Left ventricle myocardium superior (tissue), 1 donor: Measurements from ENCODE around the gene ALDOA. TPM values are rescaled to one million over a fixed set of nuclear protein-coding genes. Genes with fewer than 3 reads are reported as not detected.
A peak's percentile ranks its signal among the peaks of the same experiment; 100 is the strongest.
"Not testable (repeated sequence)": the region's sequence is repeated elsewhere in the genome, so short reads cannot be mapped to it uniquely, and the experiment has no call there.

Experiments used
- ATAC-seq: fragments of 200-7000 bp; cut with Tn5 transposase; one replicate; pipeline ENCODE4 v1.9.1; 2020; ENCODE audit warnings: mild to moderate bottlenecking, moderate library complexity
- DNase-seq: peaks from one replicate; pipeline ENCODE4 v3.0.0-alpha.2; 2020
- intact Hi-C: fragments of 100-400 bp; cut with micrococcal nuclease; formaldehyde crosslinking; loops from one replicate; pipeline ENCODE4 v1.11.0; 2022
- long read RNA-seq: library from polyadenylated mRNA; unstranded; transcript quantifications from one replicate; pipeline ENCODE4 v2.0.0, GENCODE V29; 2021
- total RNA-seq: library from RNA; stranded (reverse); fragmentation: NEBNext Ultra II Directional; extraction: Animal tissue kit (Norgen Biotek cat#: 25700); gene quantifications from one replicate; pipeline ENCODE4 v1.2.1, GENCODE V29; 2021
- donor health status: DM: no; HTN: yes; CAD: no; lungs with severe emphysema.

ALDOA gene
- 4,258 TPM for total RNA-seq
- long read RNA-seq, transcript ALDOA-219 (8 exons, 1,499 nt), result minor isoform, 26 of 7,749 reads
- long read RNA-seq, transcript ALDOA-202 (9 exons, 1,603 nt), result minor isoform, 26 of 7,749 reads
- long read RNA-seq, transcript ALDOA-206 (9 exons, 1,550 nt), result minor isoform, 530 of 7,749 reads
- long read RNA-seq, transcript ALDOA-209 (9 exons, 1,579 nt), result major isoform, 6,620 of 7,749 reads
- long read RNA-seq, partial matches to known transcripts, result 337 of 7,749 reads
- long read RNA-seq, other reads (novel, unspliced or antisense), result 183 of 7,749 reads

DNA sequence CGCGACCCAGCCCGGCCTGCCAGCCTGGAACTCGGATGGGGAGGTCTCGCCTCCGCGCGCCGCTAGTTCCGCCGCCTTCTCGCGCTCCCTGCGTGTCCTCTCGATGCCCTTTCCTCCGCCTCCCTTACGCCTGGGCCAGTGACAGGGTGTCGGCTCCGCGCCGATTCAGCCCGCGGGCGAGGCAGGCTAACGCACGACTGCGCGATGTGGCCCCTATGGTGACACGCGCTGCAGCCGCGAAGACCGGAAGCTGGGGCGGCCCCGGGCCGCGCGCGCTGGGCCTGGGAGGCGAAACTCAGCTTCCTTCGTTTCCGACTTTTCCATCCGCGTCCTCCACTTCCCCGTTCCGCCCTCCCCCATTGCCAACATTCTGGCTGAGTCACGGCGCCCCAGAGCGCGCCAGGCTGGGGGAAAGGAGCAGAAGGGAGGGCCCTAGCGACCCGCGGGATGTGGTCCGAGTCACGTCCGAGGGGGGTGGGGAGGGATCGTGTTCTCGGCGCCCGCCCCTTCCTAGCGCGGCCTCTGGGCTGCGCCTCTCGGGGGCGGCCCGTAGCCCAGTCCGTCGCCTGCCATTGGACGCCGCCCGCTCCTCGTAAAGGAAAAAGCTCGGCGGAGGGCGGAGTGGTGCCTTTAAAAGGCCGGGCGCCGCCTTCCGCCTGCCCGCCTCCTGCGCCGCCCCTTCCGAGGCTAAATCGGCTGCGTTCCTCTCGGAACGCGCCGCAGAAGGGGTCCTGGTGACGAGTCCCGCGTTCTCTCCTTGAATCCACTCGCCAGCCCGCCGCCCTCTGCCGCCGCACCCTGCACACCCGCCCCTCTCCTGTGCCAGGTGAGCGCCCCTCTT is at the start of gene ALDOA:
ALDOA (plus strand) TSS at position 659 of the 841 bp plus-strand sequence. CDS start 1,138 bp downstream, outside the sequence.
- intact Hi-C loops, result no loop called here
- DNase-seq, result peak; percentile 99
- ATAC-seq, result peak; percentile 85

DNA sequence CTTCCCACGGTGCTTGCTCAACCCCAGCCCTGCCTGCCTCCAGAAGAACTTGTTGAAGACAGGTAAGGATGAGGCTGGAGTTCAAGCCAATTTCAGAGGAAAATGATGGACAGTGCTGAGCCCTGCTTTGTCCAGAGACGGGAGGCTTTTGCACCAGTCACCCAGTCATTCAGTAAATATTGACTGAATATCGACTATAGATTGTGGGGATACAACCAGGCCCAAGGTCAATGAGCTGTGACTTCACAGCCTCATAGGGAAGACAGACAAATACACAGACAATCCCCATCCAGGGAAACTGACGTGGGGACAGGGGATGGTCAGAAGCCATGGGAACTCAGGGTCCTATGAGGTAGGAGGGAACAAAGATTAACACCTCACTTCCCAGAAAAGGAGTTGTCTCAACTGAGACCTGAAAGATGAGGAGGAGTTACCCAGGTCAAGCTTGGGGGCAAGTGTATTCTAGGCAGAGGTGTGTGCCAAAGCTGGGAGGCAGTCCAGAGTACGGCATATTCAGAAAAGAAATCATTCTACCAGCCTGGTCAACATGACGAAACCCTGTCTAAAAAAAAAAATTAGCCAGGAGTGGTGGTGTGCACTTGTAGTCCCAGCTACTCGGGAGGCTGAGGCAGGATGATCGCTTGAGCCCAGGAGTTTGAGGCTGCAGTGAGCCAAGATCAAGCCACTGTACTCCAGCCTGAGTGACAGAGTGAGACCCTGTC is 48.8 kb upstream of the ALDOA start:
- no peak for DNase-seq
- ATAC-seq, result no peak
- intact Hi-C loops, result no loop called here

DNA sequence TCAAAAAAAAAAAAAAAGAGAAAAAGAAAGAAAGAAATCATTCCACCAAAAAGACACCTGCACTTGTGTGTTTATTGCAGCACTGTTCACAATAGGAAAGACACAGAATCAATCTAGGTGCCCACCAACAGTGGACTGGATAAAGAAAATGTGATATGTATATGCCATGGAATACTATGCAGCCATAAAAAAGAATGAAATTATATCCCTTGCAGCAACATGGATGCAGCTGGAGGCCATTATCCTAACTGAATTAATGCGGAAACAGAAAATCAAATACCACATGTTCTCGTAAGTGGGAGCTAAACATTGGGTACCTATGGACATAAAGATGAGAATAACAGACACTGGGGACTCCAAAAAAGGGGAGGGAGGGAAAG is 48.3 kb upstream of the ALDOA start:
- intact Hi-C loops, result no loop called here
- ATAC-seq, result no peak

DNA sequence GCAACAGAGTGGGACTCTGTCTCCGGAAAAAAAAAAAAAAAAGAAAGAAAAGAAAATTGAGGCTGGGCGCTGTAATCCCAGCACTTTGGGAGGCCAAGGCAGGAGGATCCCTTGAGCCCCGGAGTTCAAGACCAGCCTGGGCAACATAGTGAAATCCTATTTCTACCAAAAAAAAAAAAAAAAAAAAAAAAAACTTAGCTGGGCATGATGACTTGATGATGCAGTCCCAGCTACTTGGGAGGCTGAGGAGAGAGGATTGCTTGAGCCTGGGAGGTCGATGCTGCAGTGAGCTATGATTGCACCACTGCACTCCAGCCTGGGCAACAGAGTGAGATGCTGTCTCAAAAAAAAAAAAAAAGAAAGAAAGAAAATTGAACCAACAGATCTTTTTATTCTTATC is 47.6 kb upstream of the ALDOA start:
- ATAC-seq, intact Hi-C loops: not testable (repeated sequence)
- peak; percentile 1 for DNase-seq

More for the DNA sequence above, 48.3 kb upstream of the ALDOA start:
- no peak for DNase-seq

DNA sequence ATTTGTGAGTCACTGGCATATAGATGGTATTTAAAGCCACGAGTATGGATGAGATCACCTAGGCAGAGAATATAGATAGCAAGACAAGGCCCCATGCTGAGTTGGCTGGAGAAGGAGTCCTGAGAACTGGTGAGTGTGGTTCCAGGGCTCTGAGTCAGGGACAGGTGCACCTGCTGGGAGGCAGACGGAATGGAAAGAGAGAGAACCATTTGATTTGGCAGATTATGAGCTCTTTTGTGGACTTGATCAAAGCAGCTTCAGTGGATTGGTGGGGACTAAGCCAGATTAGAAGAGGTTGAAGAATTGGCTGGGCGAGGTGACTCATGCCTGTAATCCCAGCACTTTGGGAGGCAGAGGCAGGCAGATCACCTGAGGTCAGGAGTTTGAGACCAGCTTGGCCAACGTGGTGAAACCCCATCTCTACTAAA is 46.8 kb upstream of the ALDOA start:
- no peak for DNase-seq
- intact Hi-C loops, result no loop called here
- ATAC-seq, result no peak

DNA sequence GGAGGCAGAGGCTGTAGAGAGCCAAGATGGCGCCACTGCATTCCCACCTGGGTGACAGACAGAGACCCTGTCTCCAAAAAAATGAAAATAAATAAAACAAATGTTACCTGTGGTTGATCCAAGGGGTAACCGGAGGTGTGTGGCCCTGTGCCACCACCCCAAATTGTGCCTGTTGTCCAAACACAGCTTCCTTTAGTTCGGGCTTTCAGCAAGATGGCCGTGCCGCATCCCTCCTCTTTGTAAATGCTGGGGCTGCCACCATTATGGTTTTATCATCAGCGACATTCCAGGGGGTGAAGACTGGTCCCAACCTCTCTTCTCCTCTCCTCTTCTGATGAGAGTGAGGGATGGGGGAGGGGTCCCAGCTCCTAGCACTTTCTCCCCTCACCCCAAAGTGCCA is 42.7 kb upstream of the ALDOA start, which contains the start of gene C16orf92:
C16orf92 (plus strand) TSS at position 312 of the 400 bp plus-strand sequence. CDS start 143 bp downstream, outside the sequence.
- DNase-seq (no peak), ATAC-seq (no peak)
- intact Hi-C loops, result no loop called here

DNA sequence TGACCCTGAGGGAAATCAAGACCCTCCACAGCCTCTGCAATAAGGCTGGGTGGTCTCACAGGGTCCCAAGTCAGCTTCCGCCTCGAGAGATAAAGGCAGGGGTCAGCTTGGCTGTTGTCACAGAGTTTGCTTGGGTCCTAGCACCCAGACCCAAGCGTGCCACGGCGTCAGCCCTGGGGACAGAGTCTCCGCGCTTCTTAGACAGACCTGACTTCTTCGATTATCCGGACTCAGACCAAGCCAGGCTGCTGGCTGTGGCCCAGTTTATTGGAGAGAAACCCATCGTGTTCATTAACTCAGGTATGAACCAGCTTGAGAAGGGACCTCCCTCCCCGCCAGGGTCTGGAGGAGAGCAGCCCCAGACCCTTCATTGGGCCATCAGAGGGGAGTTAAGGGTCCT is 42.0 kb upstream of the ALDOA start:
- intact Hi-C loops, result no loop called here
- ATAC-seq (no peak), DNase-seq (no peak)

DNA sequence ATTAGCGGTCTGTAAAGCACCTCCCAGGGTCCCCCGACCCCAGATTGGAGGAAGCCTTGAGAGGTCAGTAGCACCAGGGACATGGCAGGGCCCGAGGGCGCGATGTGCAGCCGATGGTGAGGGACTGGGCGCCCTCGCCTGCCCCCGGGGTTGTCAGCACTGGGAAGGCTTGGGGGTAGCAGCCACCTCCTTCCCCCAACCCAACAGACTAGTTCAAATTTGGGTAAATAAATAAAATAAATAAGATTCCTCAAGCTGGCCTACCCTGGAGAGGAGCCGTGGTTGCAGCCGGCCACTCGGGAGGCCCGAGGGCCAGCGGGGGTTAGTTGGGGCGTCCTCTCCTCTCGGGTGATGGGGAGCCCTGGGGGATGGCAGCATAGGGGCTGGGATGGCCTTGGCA is 41.1 kb upstream of the ALDOA start:
- ATAC-seq (no peak), DNase-seq (no peak)
- intact Hi-C loops, result no loop called here

DNA sequence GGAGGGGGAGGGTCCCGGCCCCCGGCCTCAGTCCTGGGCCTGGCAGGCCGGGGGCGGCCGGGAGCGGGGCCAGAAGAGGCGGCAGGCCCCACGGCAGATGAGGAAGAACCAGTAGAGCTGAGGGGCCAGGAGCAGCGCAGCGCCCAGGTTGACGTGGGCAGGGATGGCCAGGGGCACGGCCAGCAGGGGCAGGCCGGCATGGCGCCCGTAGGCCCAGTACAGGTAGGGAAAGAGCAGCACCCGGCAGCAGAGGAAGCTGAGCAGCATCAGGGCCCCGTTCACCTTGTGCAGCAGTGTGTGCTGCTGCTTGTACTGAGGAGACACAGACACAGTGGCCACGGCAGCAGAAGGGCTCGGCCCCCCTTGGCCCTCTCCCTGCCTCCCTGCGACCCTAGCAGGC is 40.4 kb upstream of the ALDOA start:
- intact Hi-C loops, result no loop called here
- DNase-seq, result no peak
- no peak for ATAC-seq

DNA sequence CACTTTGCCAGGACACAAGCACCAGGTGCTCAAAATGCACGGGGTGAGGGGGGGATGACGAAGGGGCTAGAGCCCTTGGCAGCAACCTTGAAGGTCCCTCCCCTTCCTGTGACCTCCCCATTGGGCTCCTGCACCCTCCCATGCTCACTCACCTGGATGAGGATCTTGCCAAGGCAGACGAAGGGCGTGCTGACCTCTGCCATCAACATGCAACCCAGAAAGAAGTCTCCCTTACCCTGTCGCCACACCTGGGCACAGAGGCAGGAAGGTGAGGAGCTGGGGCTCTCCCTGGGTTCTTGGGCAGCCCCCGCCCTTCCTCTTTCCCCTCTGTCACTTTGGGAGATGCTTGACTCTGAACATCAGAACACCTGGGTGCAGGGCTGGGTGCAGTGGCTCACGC is 40.0 kb upstream of the ALDOA start:
- ATAC-seq (no peak), DNase-seq (no peak)
- intact Hi-C loops, result no loop called here

DNA sequence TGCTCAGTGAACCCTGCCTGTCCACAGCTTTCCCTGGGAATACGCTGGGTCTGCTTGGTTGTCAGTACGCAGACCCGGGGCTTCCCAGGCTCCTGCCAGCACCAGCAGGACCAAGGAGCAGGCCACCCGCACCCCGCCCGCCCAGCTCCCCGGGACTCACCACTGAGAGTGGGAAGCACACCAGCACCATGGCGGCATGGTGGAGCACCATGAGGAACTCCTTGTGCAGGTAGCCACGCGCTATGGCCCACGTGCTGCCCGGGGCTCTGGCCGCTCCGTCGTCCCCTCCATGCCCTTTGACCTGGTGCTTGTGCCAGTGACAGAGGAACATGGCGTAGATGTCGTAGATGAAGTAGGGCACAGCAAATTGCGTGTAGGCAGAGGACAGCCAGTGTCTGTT is 39.1 kb upstream of the ALDOA start:
- intact Hi-C loops, result no loop called here
- ATAC-seq (no peak), DNase-seq (no peak)

DNA sequence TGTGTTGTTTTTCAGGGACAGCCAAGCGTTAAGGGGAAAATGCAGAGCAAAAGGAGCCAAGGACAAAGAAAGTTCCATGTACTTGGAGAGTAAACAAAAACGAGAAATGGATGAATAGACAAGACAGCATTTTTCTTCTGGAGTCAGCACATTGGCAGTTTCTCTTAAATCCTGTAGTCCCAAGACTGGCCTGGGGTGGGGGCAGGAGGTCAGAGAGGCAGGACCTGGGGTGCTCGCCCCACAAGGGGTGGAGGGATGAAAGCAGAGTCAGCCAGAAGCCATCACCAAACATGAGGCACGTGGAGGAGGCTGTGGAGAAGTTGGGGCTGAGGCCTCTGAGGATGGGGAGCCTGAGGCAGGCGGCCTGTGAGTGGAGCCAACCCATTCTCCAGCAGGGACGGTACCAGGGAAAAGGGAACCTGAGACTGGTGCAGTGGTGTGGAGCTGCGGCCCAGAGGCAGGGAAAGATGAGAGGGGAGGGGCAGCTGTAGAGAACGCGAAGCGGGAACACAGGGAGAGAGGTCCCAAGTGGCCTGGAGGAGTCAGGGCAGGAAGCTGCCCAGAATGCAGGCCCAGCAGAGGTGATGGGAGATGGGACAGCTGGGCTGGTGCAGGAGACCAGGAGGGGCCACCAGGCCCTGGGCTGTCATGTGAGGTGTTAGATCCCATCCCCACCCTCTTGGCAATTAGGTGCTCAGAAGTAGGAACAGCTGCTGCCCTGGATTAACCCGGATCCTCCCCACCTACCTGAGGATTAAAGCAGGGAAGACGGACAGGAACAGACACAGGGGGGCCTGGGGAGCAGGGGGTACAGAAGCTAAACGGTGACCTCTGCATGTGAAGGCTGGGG is 37.7 kb upstream of the ALDOA start:
- intact Hi-C loops, result no loop called here
- ATAC-seq, result no peak
- DNase-seq, result no peak

DNA sequence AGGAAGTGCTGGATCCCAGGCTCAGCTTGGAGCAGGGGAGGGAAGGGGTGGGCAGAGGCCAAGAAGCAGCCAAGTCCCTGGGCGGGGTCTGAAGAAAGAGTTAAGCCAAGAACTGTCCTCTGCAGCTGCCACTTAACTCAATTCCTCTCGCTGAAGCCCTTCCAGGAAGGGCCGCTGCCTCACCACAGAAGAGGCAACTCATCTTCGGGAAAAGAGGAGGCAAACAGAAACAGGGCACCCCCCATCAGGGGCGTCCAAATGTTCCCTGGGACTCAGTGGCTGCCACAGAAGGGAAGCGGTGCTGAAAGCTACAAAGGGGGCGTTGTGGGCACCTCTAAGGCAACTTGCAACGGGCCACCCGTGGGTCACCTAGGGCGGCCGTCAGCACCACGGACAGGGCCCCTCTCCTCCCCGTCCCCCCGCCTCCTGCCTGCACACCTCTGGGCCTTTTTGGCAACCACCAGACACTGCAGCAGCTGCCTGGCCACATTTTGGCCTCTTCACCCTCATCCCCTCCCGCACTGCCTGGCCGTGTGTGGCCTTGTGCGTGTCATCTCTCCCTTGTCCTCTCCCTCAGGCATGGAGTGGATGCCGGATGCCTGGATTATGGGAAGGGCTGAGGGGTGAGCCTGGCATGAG is 37.0 kb upstream of the ALDOA start:
- DNase-seq (no peak), ATAC-seq (peak; percentile 60)
- intact Hi-C loops, result no loop called here

DNA sequence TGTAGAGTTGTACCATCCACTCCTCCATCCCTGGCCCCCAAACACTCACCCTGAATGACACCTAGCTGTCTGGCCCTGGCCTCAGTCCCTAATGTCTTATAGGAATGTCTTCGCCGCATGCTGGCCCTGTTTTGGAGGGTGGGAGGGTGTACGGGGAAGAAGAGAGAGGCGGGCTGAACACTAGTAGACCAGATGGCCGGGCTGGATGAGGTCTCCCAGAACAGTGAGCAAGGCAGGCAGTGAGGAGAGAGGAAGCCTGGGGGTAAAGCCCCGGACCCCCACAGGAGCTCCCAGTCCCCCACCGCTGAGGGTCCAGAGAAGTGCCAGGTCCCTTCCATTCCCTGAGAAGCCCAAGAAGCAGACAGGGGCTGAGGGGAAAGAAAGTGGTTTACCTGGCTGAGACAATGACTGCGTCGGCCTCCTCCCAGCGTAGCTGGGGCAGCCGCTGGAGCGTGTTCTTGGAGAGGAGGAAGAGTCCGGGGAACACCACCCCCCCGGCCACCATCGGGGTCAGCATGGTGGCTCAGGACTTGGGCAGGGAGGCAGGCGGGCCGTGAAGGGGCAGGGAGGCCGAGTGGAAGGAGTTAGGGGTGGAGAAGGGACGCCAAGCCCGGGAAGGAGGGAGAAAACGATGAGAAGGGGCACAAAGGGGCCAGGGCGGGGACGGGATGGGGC is 35.4 kb upstream of the ALDOA start:
- intact Hi-C loops, result no loop called here
- no peak for ATAC-seq
- no peak for DNase-seq

DNA sequence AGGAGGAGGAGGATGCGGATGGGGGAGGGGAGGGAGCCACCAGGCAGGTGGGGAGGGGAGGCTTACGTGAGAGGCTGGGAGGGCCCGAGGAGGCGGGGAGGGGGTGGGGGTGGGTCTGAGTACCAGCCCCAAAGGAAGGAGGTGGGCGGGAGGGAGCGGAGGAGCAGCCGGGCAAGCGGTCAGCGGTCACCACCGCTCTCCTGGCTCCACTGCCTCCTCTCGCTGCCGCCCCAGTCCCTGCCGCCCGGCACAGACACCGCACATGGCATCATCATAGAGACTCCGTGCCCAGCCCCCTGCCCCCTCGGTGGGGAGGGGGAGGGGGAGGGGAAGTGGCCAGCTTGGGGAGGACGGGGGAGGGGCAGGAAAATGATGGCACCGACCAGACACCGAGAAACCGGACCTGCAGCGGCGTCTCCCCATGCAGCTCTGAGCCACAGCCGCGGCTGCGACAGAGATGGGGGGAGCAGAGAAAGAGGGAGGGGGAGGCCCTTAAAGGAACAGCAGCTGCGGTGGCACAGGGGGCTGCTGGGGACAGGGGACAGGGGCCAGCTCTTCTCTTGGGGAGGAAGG is 34.6 kb upstream of the ALDOA start, which contains the start of gene TLCD3B:
TLCD3B (minus strand) TSS at position 431 of the 573 bp plus-strand sequence. CDS start 744 bp downstream, outside the sequence.
- no peak for DNase-seq
- intact Hi-C loops, result no loop called here
- no peak for ATAC-seq

DNA sequence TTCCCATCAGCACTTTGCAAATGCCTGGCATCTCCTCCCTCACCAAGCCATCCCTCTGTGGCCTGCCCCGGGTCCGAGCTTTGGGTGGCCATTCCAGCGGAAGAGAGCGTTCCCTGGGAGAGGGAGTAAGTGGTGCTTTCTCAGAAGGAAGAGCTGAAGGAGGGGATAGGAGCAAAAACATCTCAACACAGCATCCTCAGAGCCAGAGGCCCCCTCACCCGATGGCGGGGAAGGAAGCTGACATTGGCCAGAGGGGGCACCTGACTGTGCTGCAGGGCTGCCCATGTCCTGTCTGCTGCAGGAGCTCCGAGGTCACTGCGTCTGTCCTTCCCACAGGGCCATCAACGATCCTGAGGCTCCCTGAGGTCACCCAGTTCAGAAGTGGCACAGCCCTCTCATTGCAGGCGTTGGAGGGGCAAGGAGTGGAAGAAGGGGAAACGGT is 34.1 kb upstream of the ALDOA start:
- DNase-seq, result no peak
- no peak for ATAC-seq
- intact Hi-C loops, result no loop called here

DNA sequence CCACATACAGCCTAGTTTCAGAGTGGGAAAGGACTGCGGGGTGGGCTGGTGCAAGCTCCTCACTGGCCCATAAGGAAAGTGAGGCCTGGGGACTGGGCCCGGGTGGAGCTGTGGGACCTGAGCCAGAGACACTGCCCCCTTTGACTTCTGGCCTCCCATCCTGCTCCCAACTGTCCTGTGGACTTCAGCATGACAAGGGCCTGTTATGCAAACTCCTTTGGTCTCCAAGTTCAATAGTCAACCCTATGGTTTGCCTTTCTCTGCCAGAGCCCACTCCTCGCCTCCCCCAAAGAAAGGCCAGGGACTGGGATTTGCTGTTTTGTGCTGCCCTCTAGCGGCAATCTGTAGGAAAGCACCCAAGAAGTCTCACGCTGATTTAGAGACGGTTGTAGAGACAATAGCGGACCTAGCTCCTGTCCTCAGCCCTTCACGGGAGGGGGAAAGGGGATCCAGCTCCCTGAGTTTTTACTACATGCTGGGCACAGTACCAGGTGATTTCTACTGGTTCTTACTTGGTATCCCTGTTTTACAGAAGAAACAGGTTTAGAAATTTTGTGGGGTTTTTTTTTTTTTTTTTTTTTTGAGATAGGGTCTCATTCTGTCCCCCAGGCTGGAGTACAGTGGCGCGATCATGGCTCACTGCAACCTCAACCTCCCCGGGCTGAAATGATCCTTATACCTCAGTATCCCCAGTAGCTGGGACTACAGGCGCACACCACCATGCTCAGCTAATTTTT is 33.3 kb upstream of the ALDOA start:
- DNase-seq (no peak), ATAC-seq (peak; percentile 35)
- intact Hi-C loops, result no loop called here
